Neural progenitor cell (in vitro differentiated cells): Measurements from ENCODE around the gene IL15. TPM values are rescaled to one million over a fixed set of nuclear protein-coding genes. Genes with fewer than 3 reads are reported as not detected.

Source experiments
- DNase-seq: peaks from one replicate; pipeline ENCODE4 v3.0.0-alpha.2; 2016; ENCODE audit warnings: low spot score
- H2AFZ ChIP-seq: fragments of 200-600 bp; sonication (generic); replicated peaks from 2 replicates; pipeline ENCODE4 v1.6.1; 2016; ENCODE audit warnings: antibody characterized with exemption
- H3F3A ChIP-seq: fragments of 200-600 bp; sonication (generic); 2 replicates; pipeline ENCODE4 v1.6.1; 2016; ENCODE audit warnings: antibody characterized with exemption, low read depth
- H3K27ac ChIP-seq: fragments of 200-600 bp; sonication (generic); 2 replicates; pipeline ENCODE4 v1.5.1; 2016; ENCODE audit warnings: mild to moderate bottlenecking
- H3K27me3 ChIP-seq: fragments of 200-600 bp; sonication (generic); 2 replicates; pipeline ENCODE4 v1.6.1; 2016; ENCODE audit warnings: mild to moderate bottlenecking, moderate library complexity
- H3K36me3 ChIP-seq: fragments of 200-600 bp; sonication (generic); 2 replicates; pipeline ENCODE4 v1.5.1; 2016
- H3K4me1 ChIP-seq: fragments of 200-600 bp; sonication (generic); 2 replicates; pipeline ENCODE4 v1.6.1; 2016; ENCODE audit warnings: mixed run types
- H3K4me2 ChIP-seq: fragments of 200-600 bp; sonication (generic); 2 replicates; pipeline ENCODE4 v1.6.1; 2016
- H3K4me3 ChIP-seq: fragments of 200-600 bp; sonication (generic); 2 replicates; pipeline ENCODE4 v1.5.1; 2016
- H3K79me2 ChIP-seq: fragments of 200-600 bp; sonication (generic); 2 replicates; pipeline ENCODE4 v1.6.1; 2016; ENCODE audit warnings: low read depth
- H3K9ac ChIP-seq: fragments of 200-600 bp; sonication (generic); 2 replicates; pipeline ENCODE4 v1.6.1; 2016
- H3K9me3 ChIP-seq: fragments of 200-600 bp; sonication (generic); 2 replicates; pipeline ENCODE4 v1.5.1; 2016; ENCODE audit warnings: low read depth
- H4K20me1 ChIP-seq: fragments of 200-600 bp; sonication (generic); 2 replicates; pipeline ENCODE4 v1.6.1; 2016; ENCODE audit warnings: low read depth
- H3K27ac Mint-ChIP-seq: 3 replicates; pipeline ENCODE4 v1.8.0; 2021; ENCODE audit warnings: mixed read lengths
- H3K27me3 Mint-ChIP-seq: 2 replicates; pipeline ENCODE4 v1.8.0; 2022; ENCODE audit warnings: low read depth, mild to moderate bottlenecking, inconsistent platforms, moderate library complexity, mixed read lengths; ENCODE audit not compliant: insufficient read depth
- H3K36me3 Mint-ChIP-seq: 3 replicates; pipeline ENCODE4 v1.8.0; 2021; ENCODE audit warnings: mixed read lengths
- H3K4me1 Mint-ChIP-seq: 3 replicates; pipeline ENCODE4 v1.8.0; 2021; ENCODE audit warnings: mixed read lengths
- H3K4me3 Mint-ChIP-seq: 3 replicates; pipeline ENCODE4 v1.8.0; 2021; ENCODE audit warnings: mild to moderate bottlenecking, moderate library complexity, mixed read lengths
- H3K9me3 Mint-ChIP-seq: 3 replicates; pipeline ENCODE4 v1.8.0; 2020; ENCODE audit warnings: mixed read lengths
- EZH2 ChIP-seq: fragments of 200-600 bp; sonication (generic); IDR thresholded peaks from 2 replicates; pipeline ENCODE4 v1.6.1; 2017; ENCODE audit warnings: antibody characterized with exemption, mild to moderate bottlenecking, moderate library complexity
- EZH2phosphoT487 ChIP-seq: fragments of 200-600 bp; sonication (generic); IDR thresholded peaks from 2 replicates; pipeline ENCODE4 v1.6.1; 2017; ENCODE audit warnings: antibody characterized with exemption
- total RNA-seq: library from RNA; depleted of rRNA; stranded (reverse); fragments of >200 nt; gene quantifications from 2 replicates; pipeline ENCODE4 v1.2.3, GENCODE V29; 2015; ENCODE audit warnings: low replicate concordance
- TF ChIP-seq, protein P1 (sequence below): fragments of 200-600 bp; sonication (generic); IDR thresholded peaks from 2 replicates; pipeline ENCODE4 v1.5.1; 2017; ENCODE audit warnings: antibody characterized with exemption, mild to moderate bottlenecking

The IL15 gene
- total RNA-seq, 1 donor from 2014 or later, result not detected

DNA sequence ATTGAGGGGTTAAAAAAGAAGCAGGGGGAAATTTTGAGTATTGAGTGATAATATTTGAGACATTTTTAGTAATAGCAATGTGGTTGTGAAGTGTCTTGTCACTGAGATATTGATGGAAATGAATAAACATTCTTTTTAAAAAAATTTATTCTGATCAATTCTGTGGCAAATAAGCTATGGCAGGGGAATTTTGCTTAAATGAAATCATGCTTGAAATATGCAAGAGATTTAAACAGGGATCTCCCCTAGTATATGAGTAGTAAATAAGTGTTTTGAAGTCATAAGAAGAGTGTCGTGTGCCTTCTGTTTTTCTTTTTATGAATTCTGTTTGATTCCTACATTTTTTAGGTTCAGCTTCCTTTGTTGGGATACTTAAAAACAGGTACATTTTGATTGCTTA lies 23.2 kb downstream of the IL15 start:
- Histone ChIP-seq H3F3A (no peaks in the 10 kb centered on the region), H2AFZ (no peak overlapping the region), H3K4me2 (no peak overlapping the region), H3K9ac (no peak overlapping the region), H3K36me3 (no peaks in the 10 kb centered on the region), H4K20me1 (no peaks in the 10 kb centered on the region), H3K27ac (no peak overlapping the region), H3K4me1 (no peaks in the 10 kb centered on the region), H3K79me2 (no peaks in the 10 kb centered on the region), H3K4me3 (no peak overlapping the region), H3K27me3 (no peaks in the 10 kb centered on the region), H3K9me3 (no peaks in the 10 kb centered on the region)
- no peak for DNase-seq
- Mint-ChIP-seq H3K4me3 (no peak overlapping the region), H3K4me1 (no peaks in the 10 kb centered on the region), H3K27me3 (no peaks in the 10 kb centered on the region), H3K9me3 (no peaks in the 10 kb centered on the region), H3K27ac (no peak overlapping the region), H3K36me3 (no peaks in the 10 kb centered on the region)
- TF ChIP-seq EZH2, result no peak
- no peak for TF ChIP-seq EZH2phosphoT487
- TF ChIP-seq, protein P1, sequence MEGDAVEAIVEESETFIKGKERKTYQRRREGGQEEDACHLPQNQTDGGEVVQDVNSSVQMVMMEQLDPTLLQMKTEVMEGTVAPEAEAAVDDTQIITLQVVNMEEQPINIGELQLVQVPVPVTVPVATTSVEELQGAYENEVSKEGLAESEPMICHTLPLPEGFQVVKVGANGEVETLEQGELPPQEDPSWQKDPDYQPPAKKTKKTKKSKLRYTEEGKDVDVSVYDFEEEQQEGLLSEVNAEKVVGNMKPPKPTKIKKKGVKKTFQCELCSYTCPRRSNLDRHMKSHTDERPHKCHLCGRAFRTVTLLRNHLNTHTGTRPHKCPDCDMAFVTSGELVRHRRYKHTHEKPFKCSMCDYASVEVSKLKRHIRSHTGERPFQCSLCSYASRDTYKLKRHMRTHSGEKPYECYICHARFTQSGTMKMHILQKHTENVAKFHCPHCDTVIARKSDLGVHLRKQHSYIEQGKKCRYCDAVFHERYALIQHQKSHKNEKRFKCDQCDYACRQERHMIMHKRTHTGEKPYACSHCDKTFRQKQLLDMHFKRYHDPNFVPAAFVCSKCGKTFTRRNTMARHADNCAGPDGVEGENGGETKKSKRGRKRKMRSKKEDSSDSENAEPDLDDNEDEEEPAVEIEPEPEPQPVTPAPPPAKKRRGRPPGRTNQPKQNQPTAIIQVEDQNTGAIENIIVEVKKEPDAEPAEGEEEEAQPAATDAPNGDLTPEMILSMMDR, result no peak

DNA sequence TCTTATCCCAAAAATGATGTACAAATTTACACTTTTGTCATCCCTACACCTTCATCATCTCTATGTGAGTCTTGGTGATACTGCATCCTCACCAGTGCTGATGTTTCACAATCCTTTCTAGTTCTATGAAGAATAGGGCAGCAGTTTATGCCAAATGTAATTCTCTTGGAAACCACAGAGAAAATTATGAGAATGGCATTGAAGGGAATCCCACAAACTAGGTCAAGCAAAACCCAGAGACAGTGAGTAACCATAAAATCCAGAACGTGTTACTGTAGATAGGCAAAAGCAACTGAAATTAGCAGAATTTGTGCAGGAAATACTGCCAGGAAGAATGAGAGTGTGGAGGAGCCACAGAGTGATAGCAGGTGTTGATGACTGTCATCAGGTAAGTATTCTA lies 24.5 kb downstream of the IL15 start:
- Histone ChIP-seq H3K9ac (no peak overlapping the region), H3K9me3 (no peaks in the 10 kb centered on the region), H3K4me3 (no peak overlapping the region), H3K27me3 (no peaks in the 10 kb centered on the region), H3K79me2 (no peaks in the 10 kb centered on the region), H4K20me1 (no peaks in the 10 kb centered on the region), H3F3A (no peaks in the 10 kb centered on the region), H3K36me3 (no peaks in the 10 kb centered on the region), H3K4me1 (no peaks in the 10 kb centered on the region), H3K4me2 (no peak overlapping the region), H2AFZ (no peak overlapping the region), H3K27ac (no peak overlapping the region)
- Mint-ChIP-seq H3K4me3 (no peak overlapping the region), H3K4me1 (no peaks in the 10 kb centered on the region), H3K27ac (no peak overlapping the region), H3K36me3 (no peaks in the 10 kb centered on the region), H3K9me3 (no peaks in the 10 kb centered on the region), H3K27me3 (no peaks in the 10 kb centered on the region)
- no peak for DNase-seq
- TF ChIP-seq EZH2 (no peak), EZH2phosphoT487 (no peak)
- TF ChIP-seq, protein P1, result no peak

DNA sequence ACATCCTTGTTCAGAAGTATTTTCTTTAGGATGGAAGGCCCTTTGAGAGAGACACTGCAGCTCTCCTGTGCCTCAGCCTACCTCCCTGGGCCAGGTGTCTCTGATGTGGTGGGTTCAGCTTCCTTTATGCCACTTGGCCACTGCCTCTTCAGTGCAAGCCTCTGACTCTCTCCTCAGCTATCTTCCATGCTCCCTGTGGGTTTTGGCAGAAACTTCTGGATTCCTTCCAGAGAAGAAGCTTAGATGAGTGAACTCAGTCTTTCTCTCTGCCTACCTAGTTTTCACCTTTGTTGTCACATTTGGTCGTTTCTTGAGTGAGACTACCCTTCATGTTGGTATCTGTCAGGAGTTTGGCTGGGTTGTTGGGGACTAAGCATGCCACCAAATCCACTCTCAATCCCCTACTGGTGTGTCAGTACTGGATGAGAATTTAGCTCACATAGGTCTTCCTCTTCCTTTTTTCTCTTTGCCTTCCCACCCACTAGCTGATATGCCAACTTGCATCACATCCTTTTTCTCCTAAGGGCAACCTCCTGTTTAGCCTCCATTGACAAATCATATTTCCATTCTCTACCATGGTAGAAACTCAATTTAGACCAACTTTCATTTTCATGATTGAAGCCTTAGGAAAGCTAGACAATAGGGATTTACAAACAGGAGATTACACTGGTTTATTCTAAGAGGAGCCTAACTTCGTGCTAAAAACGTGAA lies 32.0 kb downstream of the IL15 start:
- no peaks in the 10 kb centered on the region for H3K9me3 ChIP-seq
- H3K27me3 Mint-ChIP-seq, result no peaks in the 10 kb centered on the region
- H3K36me3 ChIP-seq, result no peaks in the 10 kb centered on the region
- H3K9ac ChIP-seq, result no peak overlapping the region
- no peaks in the 10 kb centered on the region for H3F3A ChIP-seq
- H3K36me3 Mint-ChIP-seq, result no peaks in the 10 kb centered on the region
- no peak overlapping the region for H3K4me2 ChIP-seq
- no peak overlapping the region for H3K4me3 ChIP-seq
- no peaks in the 10 kb centered on the region for H3K79me2 ChIP-seq
- TF ChIP-seq, protein P1, result no peak
- no peak for TF ChIP-seq EZH2
- TF ChIP-seq EZH2phosphoT487, result no peak
- no peak overlapping the region for H3K4me3 Mint-ChIP-seq
- H3K27ac ChIP-seq, result no peak overlapping the region
- no peak for DNase-seq
- H4K20me1 ChIP-seq, result no peaks in the 10 kb centered on the region
- H3K27me3 ChIP-seq, result no peaks in the 10 kb centered on the region
- H3K27ac Mint-ChIP-seq, result no peak overlapping the region
- H3K9me3 Mint-ChIP-seq, result no peaks in the 10 kb centered on the region
- peak overlapping the region; percentile 12 for H2AFZ ChIP-seq
- no peaks in the 10 kb centered on the region for H3K4me1 Mint-ChIP-seq
- no peaks in the 10 kb centered on the region for H3K4me1 ChIP-seq
